Gastroesophageal sphincter (tissue), 3 donors: Measurements from ENCODE around the gene LRRTM4.

Experiments
- CTCF ChIP-seq, 4 experiments: fragments of 200-600 bp in 2 of 4; fragments of 450-650 bp in 2 of 4; sonication (generic) in 1 of 4; IDR thresholded peaks; one replicate each; pipeline ENCODE4 v1.5.1; 2017 to 2019; ENCODE audit warnings: antibody characterized with exemption in 4 of 4, mild to moderate bottlenecking in 2 of 4, moderate library complexity in 2 of 4
- POLR2A ChIP-seq, 2 donors: fragments of 450-650 bp; IDR thresholded peaks; one replicate each; pipeline ENCODE4 v1.6.1; 2017; ENCODE audit warnings: antibody characterized with exemption in 2 of 2, mild to moderate bottlenecking in 2 of 2, moderate library complexity in 1 of 2

- TF ChIP-seq CTCF (IDR thresholded peaks at IDR 0.05) = no peak
- no peak for TF ChIP-seq POLR2A (IDR thresholded peaks at IDR 0.05)
Observed at GRCh38 chr2:76730021-76730420, 792.2 kb downstream of the LRRTM4 start.
